GM19099 (cell line): Measurements from ENCODE around the gene HPD.

Experiments used
- POLR2A ChIP-seq: IDR thresholded peaks from 3 replicates; pipeline ENCODE4 v1.6.1; 2011; ENCODE audit warnings: low read depth; ENCODE audit not compliant: insufficient read length; ENCODE audit errors: extremely low read depth

HPD gene

GRCh38 chr12:121808623-121809022 lies 50.0 kb downstream of the HPD start:
- no peak for TF ChIP-seq POLR2A

GRCh38 chr12:121807642-121808347 lies 50.9 kb downstream of the HPD start:
- TF ChIP-seq POLR2A = no peak

- TF ChIP-seq POLR2A = no peak
These were observed 51.9 kb downstream of the HPD start for GRCh38 chr12:121806546-121807423.

GRCh38 chr12:121806009-121806545 lies 52.6 kb downstream of the HPD start:
- TF ChIP-seq POLR2A = no peak

GRCh38 chr12:121805171-121806008 lies 53.3 kb downstream of the HPD start:
- TF ChIP-seq POLR2A = no peak

- TF ChIP-seq POLR2A = no peak
These were observed 54.1 kb downstream of the HPD start for GRCh38 chr12:121804417-121805111.

GRCh38 chr12:121803861-121804416 lies 54.7 kb downstream of the HPD start, which contains the start of gene SETD1B:
TSS of gene SETD1B (plus strand) at chr12:121804009. CDS start at chr12:121804738, 729 bp downstream.
- TF ChIP-seq POLR2A = peak; percentile 56

- TF ChIP-seq POLR2A = peak; percentile 87
These were observed 55.6 kb downstream of the HPD start for GRCh38 chr12:121802843-121803698.

- no peak for TF ChIP-seq POLR2A
These were observed 56.2 kb downstream of the HPD start for GRCh38 chr12:121802485-121802842.

- no peak for TF ChIP-seq POLR2A
These were observed 56.8 kb downstream of the HPD start for GRCh38 chr12:121801595-121802484.

- TF ChIP-seq POLR2A = peak; percentile 61
These were observed 57.7 kb downstream of the HPD start for GRCh38 chr12:121800694-121801594.
